Breast epithelium (tissue), 4 donors: Measurements from ENCODE around the gene HEPH. TPM values are rescaled to one million over a fixed set of nuclear protein-coding genes. Genes with fewer than 3 reads are reported as not detected.
"Not testable (repeated sequence)": the region's sequence is repeated elsewhere in the genome, so short reads cannot be mapped to it uniquely, and the experiment has no call there.

ENCODE experiments used
- DNase-seq, 2 donors: peaks; one replicate each; pipeline ENCODE4 v3.0.0-alpha.2; 2019; ENCODE audit warnings: low spot score in 2 of 2
- H3K27ac ChIP-seq, 2 donors: fragments of 200-600 bp; sonication (generic) in 1 of 2; one replicate each; pipeline ENCODE4 v1.5.1; 2016 to 2019; ENCODE audit warnings: mild to moderate bottlenecking in 1 of 2
- H3K27me3 ChIP-seq, 2 donors: fragments of 200-600 bp; sonication (generic) in 1 of 2; one replicate each; pipeline versions ENCODE4 v1.5.1 to v1.6.0; 2017 to 2019; ENCODE audit warnings: control low read depth in 1 of 2, mild to moderate bottlenecking in 1 of 2
- H3K36me3 ChIP-seq: fragments of 200-600 bp; one replicate; pipeline ENCODE4 v1.5.1; 2019
- H3K4me1 ChIP-seq, 2 donors: fragments of 200-600 bp; sonication (generic); one replicate each; pipeline ENCODE4 v1.5.1; 2016 to 2019; ENCODE audit warnings: control low read depth in 1 of 2
- H3K4me3 ChIP-seq, 3 donors: fragments of 200-600 bp; sonication (generic); 1 replicate in 2 of 3; 2 replicates in 1 of 3; pipeline ENCODE4 v1.5.1; 2016 to 2019; ENCODE audit warnings: mild to moderate bottlenecking in 3 of 3, moderate library complexity in 2 of 3
- H3K9me3 ChIP-seq, 2 donors: fragments of 200-600 bp; sonication (generic) in 1 of 2; one replicate each; pipeline ENCODE4 v1.5.1; 2016 to 2019; ENCODE audit warnings: control low read depth in 1 of 2
- CTCF ChIP-seq, 3 donors: fragments of 450-650 bp; IDR thresholded peaks; one replicate each; pipeline ENCODE4 v1.5.1; 2016 to 2017; ENCODE audit warnings: antibody characterized with exemption in 3 of 3, mild to moderate bottlenecking in 3 of 3, moderate library complexity in 3 of 3
- POLR2A ChIP-seq: fragments of 450-650 bp; IDR thresholded peaks from one replicate; pipeline ENCODE4 v1.6.1; 2016; ENCODE audit warnings: antibody characterized with exemption, mild to moderate bottlenecking, moderate library complexity
- POLR2AphosphoS5 ChIP-seq, 3 donors: sonication (generic); formaldehyde crosslinking; IDR thresholded peaks; one replicate each; pipeline ENCODE4 v1.6.1; 2017; ENCODE audit warnings: antibody characterized with exemption in 3 of 3
- intact Hi-C: fragments of 100-400 bp; cut with DNase I; formaldehyde crosslinking; loops from one replicate; pipeline ENCODE4 v1.15.1; 2023; ENCODE audit warnings: low total_unique reads
- total RNA-seq, 3 donors: library from RNA; depleted of rRNA; stranded (reverse); fragments of >200 nt; gene quantifications; one replicate each; pipeline ENCODE4 v1.1.0, GENCODE V29; 2016

HEPH gene
- 10 to 100 TPM in 2 of 3 donors, 1 to 10 TPM in 1; 8.8 to 13.9 (median 11.1) TPM for total RNA-seq

- peak within 1 kb of the TSS; percentile 27 to 56 (median 34) for H3K4me3 ChIP-seq
- no peaks in the 10 kb centered on the region for H3K36me3 ChIP-seq
- intact Hi-C loops: no loop called here
- no peaks in the 10 kb centered on the region for H3K9me3 ChIP-seq
- H3K4me1 ChIP-seq: no peaks in the 10 kb centered on the region
- peaks cover 0 to 23% of the 10 kb centered on the region in 2 donors for H3K27me3 ChIP-seq
- DNase-seq: no peak
- TF ChIP-seq POLR2AphosphoS5 (IDR thresholded peaks at IDR 0.05): no peak
- no peak for TF ChIP-seq POLR2A
- no peak for TF ChIP-seq CTCF (IDR thresholded peaks at IDR 0.05)
- H3K27ac ChIP-seq: peak within 1 kb of the TSS; percentile 55 to 71
Measured at GRCh38 chrX:66163849-66164411, at the start of gene HEPH. TSS of gene HEPH (plus strand) at chrX:66164247. CDS start at chrX:66170571, 6,324 bp downstream.

GRCh38 chrX:66118722-66119121 is 45.3 kb upstream of the HEPH start:
- H3K9me3 ChIP-seq, H3K27ac ChIP-seq, DNase-seq, H3K4me1 ChIP-seq, H3K36me3 ChIP-seq, H3K4me3 ChIP-seq, intact Hi-C loops, H3K27me3 ChIP-seq: not testable (repeated sequence)

- H3K27me3 ChIP-seq, H3K9me3 ChIP-seq, intact Hi-C loops, DNase-seq, H3K4me3 ChIP-seq, H3K27ac ChIP-seq, H3K4me1 ChIP-seq, H3K36me3 ChIP-seq: not testable (repeated sequence)
Measured at GRCh38 chrX:66121354-66121753, 42.7 kb upstream of the HEPH start.

- Histone ChIP-seq H3K4me3 (no peak overlapping the region), H3K4me1 (no peaks in the 10 kb centered on the region), H3K27me3 (peaks cover 0 to 9% of the 10 kb centered on the region in 2 donors), H3K9me3 (no peaks in the 10 kb centered on the region), H3K36me3 (no peaks in the 10 kb centered on the region), H3K27ac (no peak overlapping the region)
- intact Hi-C loops: no loop called here
- TF ChIP-seq CTCF (IDR thresholded peaks at IDR 0.05) (no peak), POLR2AphosphoS5 (IDR thresholded peaks at IDR 0.05) (no peak), POLR2A (no peak)
- no peak for DNase-seq
Measured at GRCh38 chrX:66126662-66127061, 37.4 kb upstream of the HEPH start.

GRCh38 chrX:66130469-66130868 is 33.6 kb upstream of the HEPH start:
- DNase-seq: no peak
- TF ChIP-seq POLR2AphosphoS5 (IDR thresholded peaks at IDR 0.05) (no peak), CTCF (IDR thresholded peaks at IDR 0.05) (no peak), POLR2A (no peak)
- no peak overlapping the region for H3K27ac ChIP-seq

GRCh38 chrX:66135284-66135683 is 28.8 kb upstream of the HEPH start:
- H3K27me3 ChIP-seq, intact Hi-C loops, H3K27ac ChIP-seq, H3K4me3 ChIP-seq, H3K4me1 ChIP-seq, H3K36me3 ChIP-seq, H3K9me3 ChIP-seq, DNase-seq: not testable (repeated sequence)

More at GRCh38 chrX:66130469-66130868, 33.6 kb upstream of the HEPH start:
- H3K27me3 ChIP-seq: peaks cover 0 to 9% of the 10 kb centered on the region in 2 donors
- intact Hi-C loops: no loop called here
- no peaks in the 10 kb centered on the region for H3K4me1 ChIP-seq
- H3K4me3 ChIP-seq: no peak overlapping the region
- no peaks in the 10 kb centered on the region for H3K9me3 ChIP-seq
- H3K36me3 ChIP-seq: no peaks in the 10 kb centered on the region

- peaks cover 0 to 22% of the 10 kb centered on the region in 2 donors for H3K27me3 ChIP-seq
- intact Hi-C loops: no loop called here
- no peak for DNase-seq
- H3K4me1 ChIP-seq: no peaks in the 10 kb centered on the region
- no peak overlapping the region for H3K4me3 ChIP-seq
- TF ChIP-seq POLR2A (no peak), POLR2AphosphoS5 (IDR thresholded peaks at IDR 0.05) (no peak), CTCF (IDR thresholded peaks at IDR 0.05) (no peak)
- no peaks in the 10 kb centered on the region for H3K36me3 ChIP-seq
- H3K9me3 ChIP-seq: no peaks in the 10 kb centered on the region
- no peak overlapping the region for H3K27ac ChIP-seq
Measured at GRCh38 chrX:66142351-66142750, 21.7 kb upstream of the HEPH start.
